EL (cell line): ENCODE data around the gene PLCL2.

Experiments used
- DNase-seq: peaks from one replicate; pipeline ENCODE4 v3.0.0-alpha.2; 2016

The PLCL2 gene

GRCh38 chr3:16866571-16866970 lies 18.2 kb upstream of the PLCL2 start:
- DNase-seq, result peak; percentile 76

GRCh38 chr3:16868513-16868912 lies 16.2 kb upstream of the PLCL2 start:
- no peak for DNase-seq

GRCh38 chr3:16869261-16870005 lies 15.3 kb upstream of the PLCL2 start:
- no peak for DNase-seq

GRCh38 chr3:16871915-16872842 lies 12.6 kb upstream of the PLCL2 start:
- peak; percentile 23 for DNase-seq

GRCh38 chr3:16873872-16874271 lies 10.9 kb upstream of the PLCL2 start:
- DNase-seq, result no peak

- DNase-seq, result no peak
These were observed 8.7 kb upstream of the PLCL2 start for GRCh38 chr3:16875876-16876550.

- DNase-seq, result no peak
These were observed 7.2 kb upstream of the PLCL2 start for GRCh38 chr3:16877505-16877904.

- no peak for DNase-seq
These were observed 6.8 kb upstream of the PLCL2 start for GRCh38 chr3:16877911-16878310.

- no peak for DNase-seq
These were observed 2.7 kb upstream of the PLCL2 start for GRCh38 chr3:16881896-16882630.

- peak; percentile 70 for DNase-seq
These were observed 1.6 kb upstream of the PLCL2 start for GRCh38 chr3:16883057-16883722.

GRCh38 chr3:16883723-16884083 lies 1.1 kb upstream of the PLCL2 start:
- no peak for DNase-seq

GRCh38 chr3:16884084-16884747 lies 539 bp upstream of the PLCL2 start:
- DNase-seq, result peak; percentile 41

GRCh38 chr3:16885593-16886302 lies 993 bp downstream of the PLCL2 start:
- peak; percentile 19 for DNase-seq

GRCh38 chr3:16886303-16886683 lies 1.5 kb downstream of the PLCL2 start:
- no peak for DNase-seq

- DNase-seq, result no peak
These were observed 2.4 kb downstream of the PLCL2 start for GRCh38 chr3:16887130-16887529.

- DNase-seq, result no peak
These were observed 3.6 kb downstream of the PLCL2 start for GRCh38 chr3:16888356-16888755.

GRCh38 chr3:16888785-16889607 lies 4.2 kb downstream of the PLCL2 start:
- no peak for DNase-seq

- no peak for DNase-seq
These were observed 6.0 kb downstream of the PLCL2 start for GRCh38 chr3:16890597-16891333.

- no peak for DNase-seq
These were observed 9.0 kb downstream of the PLCL2 start for GRCh38 chr3:16893618-16894200.
